HG02610 (cell line): ENCODE measurements around the gene CSH1.
"Not testable (repeated sequence)": the region's sequence is repeated elsewhere in the genome, so short reads cannot be mapped to it uniquely, and the experiment has no call there.

Experiments
- ATAC-seq: cut with Tn5 transposase; IDR thresholded peaks from one replicate; pipeline ENCODE4 v1.9.1; 2021; ENCODE audit warnings: mild to moderate bottlenecking, moderate library complexity; ENCODE audit not compliant: unreplicated experiment

CSH1 gene

DNA sequence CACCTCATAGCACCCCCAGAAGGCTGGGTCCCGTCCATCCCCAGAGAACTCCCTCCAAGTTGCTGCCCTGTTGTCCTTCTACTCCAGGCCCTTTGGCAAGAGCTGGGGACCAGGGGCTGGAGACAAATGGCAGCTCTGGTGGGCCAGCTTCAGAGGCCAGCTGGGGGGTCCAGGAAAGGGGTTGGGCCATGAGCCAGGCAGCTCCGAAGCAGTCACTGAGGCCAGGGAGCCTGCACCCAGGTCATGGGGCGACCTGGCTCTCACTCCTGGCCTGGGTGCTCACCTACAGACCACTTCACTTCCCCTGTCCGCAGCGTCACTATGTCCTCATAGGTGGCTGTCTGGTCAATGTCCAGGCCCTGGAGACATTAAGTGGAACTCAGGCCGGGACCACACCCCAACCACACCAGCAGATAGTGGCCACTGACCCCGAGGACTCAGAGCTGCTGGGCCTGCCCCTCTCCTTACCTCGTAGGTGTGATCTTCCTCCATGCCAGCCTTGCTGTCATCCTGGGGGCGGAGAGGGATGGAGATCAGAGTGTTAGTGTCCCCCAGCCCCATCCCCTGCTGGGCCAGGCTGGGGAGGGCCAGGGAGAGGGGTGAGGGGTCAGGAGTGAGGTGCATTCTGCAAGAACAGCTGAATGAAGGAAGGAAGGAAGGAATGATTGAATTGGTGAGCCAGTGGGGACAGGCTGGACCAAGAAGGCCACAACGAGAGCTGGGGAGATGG, 32.8 kb upstream of the CSH1 start:
- ATAC-seq: no peak

DNA sequence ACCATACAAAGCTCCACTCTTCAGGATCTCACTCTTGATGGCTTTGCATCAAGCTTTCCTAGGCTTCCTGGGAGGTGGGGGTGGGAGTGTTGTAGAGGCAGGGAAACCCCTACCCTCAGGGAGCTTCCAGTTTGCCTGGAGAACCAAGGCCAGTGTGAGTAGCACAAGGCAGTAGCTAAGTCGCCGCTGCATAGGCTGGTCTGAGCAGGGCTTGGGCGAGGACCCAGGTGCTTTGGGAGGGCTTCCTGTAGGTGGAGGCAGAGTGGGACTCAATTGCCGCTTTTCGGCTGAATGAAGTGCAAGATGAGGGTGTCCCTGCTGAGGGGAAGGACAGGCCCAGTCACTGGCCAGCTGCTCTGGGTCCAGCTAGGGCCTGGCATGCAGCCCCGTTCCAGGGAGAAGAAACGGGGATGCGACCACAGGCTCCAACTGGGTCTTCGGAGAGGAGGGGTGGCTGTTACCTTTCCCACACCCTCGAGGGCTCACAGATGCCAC, 31.8 kb upstream of the CSH1 start:
- ATAC-seq: no peak

DNA sequence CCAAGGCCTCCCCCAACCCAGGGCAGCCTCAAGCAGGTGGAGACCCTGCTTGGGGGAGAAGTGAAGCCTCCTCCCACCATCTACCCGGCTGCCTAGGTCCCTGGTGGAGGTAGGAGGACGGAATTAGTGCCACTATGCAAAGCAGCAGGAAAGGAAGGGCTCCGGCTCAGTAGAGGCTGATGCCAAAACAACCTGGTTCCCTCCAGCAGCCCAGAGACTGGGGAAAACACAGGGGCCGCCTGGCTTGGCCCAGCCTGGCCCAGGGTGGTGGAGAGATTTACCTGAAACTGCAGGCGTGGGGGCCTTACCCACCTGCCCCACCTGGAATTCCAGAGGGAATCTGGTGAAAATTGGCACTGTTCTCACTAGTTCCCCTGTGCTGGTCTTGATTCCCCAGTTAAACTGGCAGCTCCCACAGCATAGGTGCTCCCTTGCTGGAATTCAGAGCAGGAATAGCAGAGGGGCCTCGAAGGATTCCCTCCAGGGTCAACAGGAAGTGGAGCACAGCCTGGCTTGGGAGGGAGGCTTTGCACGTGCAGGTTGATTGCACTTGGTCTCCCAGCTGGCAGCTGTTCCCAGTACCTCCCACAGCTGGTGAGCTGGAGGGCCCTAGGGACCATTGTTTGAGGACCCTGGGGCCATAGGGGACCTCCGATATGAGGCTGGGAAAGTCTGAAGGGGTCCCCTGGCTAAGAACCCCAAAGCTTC, 31.2 kb upstream of the CSH1 start:
- no peak for ATAC-seq

DNA sequence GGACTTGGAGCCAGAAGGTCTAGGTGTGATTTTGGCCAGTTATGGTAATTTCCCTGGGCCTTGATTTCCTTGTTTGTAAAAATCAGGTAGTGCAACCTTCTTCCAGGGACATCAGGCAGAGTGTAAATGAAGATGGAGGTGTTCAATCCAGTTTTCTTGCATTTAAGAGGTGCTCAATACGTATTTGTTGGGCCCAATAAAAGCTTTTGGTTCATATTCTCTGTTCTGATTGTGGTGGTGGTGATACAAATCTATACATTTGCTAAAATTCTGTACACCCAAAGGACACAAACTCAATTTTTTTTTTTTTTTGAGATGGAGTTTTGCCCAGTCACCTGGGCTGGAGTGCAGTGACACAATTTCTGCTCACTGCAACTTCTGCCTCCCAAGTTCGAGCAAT, 29.8 kb upstream of the CSH1 start:
- ATAC-seq: no peak

DNA sequence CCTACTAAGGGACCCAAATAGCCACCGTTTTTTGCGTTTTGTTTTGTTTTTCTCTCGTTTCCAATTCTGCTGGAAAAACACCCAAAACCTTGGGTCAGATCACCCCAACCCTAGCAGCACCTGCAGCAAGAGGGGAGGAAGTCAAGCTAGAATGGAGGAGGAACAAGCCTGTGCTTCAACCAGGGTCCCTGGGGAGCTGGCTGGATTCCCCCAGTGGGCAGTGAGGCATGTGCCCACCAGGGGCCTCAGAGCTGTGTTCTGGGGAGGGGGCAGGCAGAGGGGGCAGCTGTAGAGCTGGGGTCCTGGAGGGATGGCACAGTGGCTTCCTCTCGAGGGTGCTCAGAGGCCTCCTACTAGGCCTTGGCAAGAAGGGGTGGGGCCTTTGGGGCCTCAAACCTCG, 29.2 kb upstream of the CSH1 start:
- ATAC-seq: no peak

DNA sequence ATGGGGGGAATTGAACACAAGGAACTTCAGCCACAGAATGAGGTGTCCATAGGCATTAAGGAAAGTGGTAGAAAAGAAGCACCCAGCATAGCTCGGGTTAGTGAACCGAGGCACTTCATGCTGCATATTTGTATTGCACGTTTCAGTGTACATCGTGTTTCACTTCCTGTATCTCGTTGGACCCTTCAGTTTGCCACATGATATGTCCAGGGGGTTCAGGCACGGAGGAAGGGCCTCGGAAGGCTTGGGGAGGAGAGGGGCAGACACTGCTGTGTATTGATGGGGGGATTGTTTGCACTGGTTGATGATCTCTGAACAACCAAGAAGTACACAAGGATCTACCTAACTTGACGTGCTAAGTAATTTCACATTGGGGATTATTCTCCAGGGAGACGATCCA, 26.0 kb upstream of the CSH1 start:
- ATAC-seq: not testable (repeated sequence)

DNA sequence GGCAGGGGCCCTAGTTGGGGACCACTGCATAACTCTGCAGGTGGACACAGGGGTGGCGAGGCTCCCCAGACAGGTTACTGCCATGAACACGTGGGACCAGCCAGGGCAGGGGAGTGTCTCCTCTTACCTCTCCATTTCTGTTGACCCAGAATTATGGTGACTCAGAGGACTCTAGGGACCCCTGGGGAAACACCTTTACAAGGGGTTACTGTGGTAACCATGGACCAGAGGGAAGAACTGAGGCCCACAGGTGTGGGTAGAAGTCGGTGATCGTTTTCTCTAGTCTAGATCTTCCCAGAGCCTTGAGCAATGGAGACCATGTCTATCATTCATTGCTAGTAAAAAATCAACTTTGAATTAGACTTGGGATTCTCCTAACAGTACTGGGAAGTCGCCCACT, 24.4 kb upstream of the CSH1 start:
- not testable (repeated sequence) for ATAC-seq

DNA sequence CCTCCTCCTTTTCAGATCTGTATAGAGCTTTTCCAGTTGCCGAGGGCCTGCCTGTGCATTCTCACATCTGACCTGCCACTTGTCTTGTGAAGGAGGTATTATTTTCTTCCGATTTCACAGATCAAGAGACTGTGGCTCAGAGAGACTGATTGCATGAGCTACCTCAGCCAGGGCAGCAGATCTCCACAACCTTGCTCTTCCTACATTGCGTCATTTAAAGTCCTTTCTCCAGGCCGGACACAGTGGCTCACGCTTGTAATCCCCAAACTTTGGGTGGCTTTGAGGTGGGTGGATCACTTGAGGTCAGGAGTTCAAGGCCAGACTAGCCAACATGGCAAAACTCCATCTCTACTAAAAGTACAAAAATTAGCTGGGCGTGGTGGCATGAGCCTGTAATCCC, 23.7 kb upstream of the CSH1 start:
- not testable (repeated sequence) for ATAC-seq

DNA sequence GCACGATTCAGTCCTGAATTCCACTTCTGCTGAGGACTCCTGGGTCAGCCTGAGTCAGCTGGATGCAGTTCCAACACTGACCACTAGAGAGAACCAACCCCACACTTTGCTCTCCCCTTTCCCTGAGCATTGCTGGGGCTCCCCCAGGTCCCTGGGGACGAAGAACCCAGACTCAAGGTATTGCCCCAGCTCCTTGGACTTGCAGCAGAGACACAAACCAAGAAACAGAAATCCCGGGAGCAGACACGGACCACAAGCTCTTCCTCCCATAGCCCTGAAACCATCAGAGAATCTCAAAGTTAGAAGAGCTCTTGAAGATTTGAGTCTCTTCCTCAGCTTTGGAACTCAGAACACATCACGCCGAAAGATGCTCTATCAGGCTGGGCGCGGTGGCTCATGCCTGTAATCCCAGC, 22.9 kb upstream of the CSH1 start:
- ATAC-seq: no peak

DNA sequence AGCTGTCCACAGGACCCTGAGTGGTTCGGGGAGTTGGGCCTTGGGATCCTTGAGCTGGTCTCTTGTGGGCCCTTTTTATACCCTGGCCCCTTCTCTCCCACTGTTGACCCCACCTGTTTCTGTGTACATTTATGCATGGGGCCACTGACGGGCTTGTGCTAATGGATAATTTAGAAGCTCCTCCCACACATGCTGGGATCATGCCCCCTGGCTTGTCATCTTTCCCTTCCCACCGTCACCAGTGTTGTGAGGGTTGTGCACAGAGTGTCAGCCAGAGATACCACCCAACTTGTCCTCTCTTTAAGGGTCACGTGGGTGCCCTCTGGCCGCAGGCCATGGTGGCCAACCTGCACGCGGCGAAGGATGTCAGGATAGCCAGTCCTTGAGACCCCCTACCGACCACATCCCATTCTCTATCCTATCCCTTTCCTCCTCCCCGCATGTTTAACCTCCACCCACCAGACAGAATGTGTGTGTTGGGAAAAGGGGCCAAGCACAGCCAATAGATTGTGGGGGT, 22.5 kb upstream of the CSH1 start, which contains the start of gene GH1:
GH1 (minus strand) TSS at position 51 of the 517 bp plus-strand sequence. CDS start 63 bp downstream, outside the sequence.
- not testable (repeated sequence) for ATAC-seq

DNA sequence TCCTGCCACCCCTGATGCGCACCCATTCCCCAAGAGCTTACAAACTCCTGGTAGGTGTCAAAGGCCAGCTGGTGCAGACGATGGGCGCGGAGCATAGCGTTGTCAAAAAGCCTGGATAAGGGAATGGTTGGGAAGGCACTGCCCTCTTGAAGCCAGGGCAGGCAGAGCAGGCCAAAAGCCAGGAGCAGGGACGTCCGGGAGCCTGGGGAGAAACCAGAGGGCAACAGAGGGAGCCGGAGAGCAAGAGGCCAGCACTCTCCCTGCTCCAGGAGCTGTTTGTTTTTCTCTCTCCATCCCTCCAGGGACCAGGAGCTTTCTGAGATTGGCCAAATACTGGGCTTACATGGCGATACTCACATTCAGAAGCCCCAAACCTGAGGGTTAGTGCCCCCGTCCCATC, 21.9 kb upstream of the CSH1 start:
- ATAC-seq: no peak

DNA sequence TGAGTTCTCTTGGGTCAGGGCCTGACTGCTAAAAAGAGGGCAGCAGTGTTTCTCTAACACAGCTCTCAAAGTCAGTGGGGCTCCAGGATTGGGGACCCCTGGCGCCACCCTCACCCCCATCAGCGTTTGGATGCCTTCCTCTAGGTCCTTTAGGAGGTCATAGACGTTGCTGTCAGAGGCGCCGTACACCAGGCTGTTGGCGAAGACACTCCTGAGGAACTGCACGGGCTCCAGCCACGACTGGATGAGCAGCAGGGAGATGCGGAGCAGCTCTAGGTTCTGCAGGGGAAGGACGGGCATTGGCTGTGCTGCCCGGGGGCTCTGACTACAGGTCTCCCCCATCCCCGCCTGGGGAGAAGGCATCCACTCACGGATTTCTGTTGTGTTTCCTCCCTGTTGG, 21.3 kb upstream of the CSH1 start:
- ATAC-seq: no peak

DNA sequence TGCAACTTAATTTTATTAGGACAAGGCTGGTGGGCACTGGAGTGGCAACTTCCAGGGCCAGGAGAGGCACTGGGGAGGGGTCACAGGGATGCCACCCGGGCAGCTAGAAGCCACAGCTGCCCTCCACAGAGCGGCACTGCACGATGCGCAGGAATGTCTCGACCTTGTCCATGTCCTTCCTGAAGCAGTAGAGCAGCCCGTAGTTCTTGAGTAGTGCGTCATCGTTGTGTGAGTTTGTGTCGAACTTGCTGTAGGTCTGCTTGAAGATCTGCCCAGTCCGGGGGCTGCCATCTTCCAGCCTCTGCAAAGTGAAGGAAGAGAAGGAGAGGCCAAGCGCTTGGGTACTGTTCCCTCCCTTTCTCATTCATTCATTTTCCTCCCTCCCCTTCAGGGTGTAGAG, 20.8 kb upstream of the CSH1 start:
- ATAC-seq: not testable (repeated sequence)

DNA sequence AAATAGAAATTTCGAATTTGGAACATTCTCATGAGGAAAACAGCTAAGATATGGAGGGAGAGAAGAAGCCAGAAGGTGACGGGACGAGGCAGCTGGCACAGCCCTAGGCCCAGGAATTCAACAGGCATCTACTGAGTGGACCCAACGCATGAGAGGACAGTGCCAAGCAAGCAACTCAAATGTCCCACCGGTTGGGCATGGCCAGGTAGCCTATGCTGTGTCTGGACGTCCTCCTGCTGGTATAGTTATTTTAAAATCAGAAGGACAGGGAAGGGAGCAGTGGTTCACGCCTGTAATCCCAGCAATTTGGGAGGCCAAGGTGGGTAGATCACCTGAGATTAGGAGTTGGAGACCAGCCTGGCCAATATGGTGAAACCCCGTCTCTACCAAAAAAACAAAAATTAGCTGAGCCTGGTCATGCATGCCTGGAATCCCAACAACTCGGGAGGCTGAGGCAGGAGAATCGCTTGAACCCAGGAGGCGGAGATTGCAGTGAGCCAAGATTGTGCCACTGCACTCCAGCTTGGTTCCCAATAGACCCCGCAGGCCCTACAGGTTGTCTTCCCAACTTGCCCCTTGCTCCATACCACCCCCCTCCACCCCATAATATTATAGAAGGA, 20.3 kb upstream of the CSH1 start:
- no peak for ATAC-seq

DNA sequence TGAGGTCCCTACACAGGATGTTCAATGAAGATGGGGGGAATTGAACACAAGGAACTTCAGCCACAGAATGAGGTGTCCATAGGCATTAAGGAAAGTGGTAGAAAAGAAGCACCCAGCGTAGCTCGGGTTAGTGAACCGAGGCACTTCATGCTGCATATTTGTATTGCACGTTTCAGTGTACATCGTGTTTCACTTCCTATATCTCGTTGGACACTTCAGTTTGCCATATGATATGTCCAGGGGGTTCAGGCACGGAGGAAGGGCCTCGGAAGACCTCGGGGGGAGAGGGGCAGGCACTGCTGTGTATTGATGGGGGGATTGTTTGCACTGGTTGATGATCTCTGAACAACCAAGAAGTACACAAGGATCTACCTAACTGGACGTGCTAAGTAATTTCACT, 19.4 kb upstream of the CSH1 start:
- peak; percentile 56 for ATAC-seq

DNA sequence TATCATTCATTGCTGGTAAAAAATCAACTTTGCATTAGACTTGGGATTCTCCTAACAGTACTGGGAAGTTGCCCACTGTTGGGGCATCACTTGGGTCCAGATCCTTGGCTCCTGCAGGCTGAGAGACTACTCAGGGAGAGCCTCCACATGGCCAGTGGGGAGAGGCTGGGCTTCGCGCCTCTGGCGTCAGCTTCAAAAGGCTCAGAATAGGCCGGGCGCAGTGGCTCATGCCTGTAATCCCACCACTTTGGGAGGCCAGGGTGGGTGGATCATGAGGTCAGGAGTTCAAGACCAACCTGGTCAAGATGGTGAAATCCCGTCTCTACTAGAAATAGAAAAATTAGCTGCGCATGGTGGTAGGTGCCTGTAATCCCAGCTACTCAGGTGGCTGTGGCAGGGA, 18.1 kb upstream of the CSH1 start:
- ATAC-seq: no peak

DNA sequence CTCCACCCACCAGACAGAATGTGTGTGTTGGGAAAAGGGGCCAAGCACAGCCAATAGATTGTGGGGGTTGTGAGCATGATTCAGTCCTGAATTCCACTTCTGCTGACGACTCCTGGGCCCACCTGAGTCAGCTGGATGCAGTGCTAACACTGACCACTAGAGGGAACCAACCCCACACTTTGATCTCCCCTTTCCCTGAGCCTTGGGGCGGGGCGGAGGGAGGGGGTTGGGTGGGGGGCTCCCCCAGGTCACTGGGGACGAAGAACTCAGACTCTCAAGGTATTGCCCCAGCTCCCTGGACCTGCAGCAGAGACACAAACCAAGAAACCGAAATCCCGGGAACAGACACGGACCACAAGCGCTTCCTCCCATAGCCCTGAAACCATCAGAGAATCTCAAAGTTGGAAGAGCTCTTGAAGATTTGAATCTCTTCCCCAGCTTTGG, 15.3 kb upstream of the CSH1 start:
- ATAC-seq: no peak

DNA sequence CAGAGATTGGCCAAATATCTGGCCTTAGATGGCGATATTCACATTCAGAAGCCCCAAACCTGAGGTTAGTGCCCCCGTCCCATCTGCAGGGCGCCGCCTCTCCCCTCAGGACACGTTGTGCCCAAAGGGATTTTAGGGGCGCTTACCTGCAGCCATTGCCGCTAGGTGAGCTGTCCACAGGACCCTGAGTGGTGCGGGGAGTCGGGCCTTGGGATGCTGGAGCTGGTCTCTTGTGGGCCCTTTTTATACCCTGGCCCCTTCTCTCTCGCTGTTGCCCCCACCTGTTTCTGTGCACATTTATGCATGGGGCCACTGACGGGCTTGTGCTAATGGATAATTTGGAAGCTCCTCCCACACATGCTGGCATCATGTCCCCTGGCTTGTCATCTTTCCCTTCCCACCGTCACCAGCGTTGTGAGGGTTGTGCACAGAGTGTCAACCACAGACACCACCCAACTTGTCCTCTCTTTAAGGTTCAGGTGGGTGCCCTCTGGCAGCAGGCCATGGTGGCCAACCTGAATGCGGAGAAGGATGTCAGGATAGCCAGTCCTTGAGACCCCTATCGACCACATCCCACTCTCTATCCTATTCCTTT, 14.8 kb upstream of the CSH1 start, which contains the start of gene CSHL1:
CSHL1 (minus strand) TSS at position 218 of the 595 bp plus-strand sequence; CDS start at position 156, 62 bp downstream.
- no peak for ATAC-seq

DNA sequence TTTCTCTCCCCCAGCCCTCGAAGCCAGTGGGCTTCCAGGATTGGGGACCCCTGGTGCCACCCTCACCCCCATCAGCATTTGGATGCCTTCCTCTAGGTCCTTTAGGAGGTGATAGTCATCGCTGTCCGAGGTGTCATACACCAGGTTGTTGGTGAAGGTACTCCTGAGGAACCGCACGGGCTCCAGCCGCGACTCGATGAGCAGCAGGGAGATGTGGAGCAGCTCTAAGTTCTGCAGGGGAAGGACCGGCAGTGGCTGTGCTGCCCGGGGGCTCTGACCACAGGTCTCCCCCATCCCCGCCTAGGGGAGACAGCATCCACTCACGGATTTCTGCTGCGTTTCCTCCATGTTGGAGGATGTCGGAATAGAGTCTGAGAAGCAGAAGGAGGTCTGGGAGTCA, 13.7 kb upstream of the CSH1 start:
- ATAC-seq: no peak

DNA sequence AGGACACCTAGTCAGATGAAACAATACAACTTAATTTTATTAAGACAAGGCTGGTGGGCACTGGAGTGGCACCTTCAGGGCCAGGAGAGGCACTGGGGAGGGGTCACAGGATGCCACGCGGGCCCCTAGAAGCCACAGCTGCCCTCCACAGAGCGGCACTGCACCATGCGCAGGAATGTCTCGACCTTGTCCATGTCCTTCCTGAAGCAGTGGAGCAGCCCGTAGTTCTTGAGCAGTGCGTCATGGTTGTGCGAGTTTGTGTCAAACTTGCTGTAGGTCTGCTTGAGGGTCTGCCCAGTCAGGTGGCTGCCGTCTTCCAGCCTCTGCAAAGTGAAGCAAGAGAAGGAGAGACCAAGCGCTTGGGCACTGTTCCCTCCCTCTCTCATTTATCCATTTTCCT, 13.2 kb upstream of the CSH1 start:
- not testable (repeated sequence) for ATAC-seq
